Hepatocyte (in vitro differentiated cells): ENCODE measurements around the gene GPR153.

Source experiments
- EZH2 ChIP-seq: fragments of 200-600 bp; sonication (generic); IDR thresholded peaks from 2 replicates; pipeline ENCODE4 v1.6.1; 2016; ENCODE audit warnings: antibody characterized with exemption, mild to moderate bottlenecking, borderline replicate concordance
- EZH2phosphoT487 ChIP-seq: fragments of 200-600 bp; sonication (generic); IDR thresholded peaks from one replicate; pipeline ENCODE4 v1.6.1; 2018; ENCODE audit warnings: antibody characterized with exemption, mild to moderate bottlenecking, low read depth, moderate library complexity; ENCODE audit not compliant: unreplicated experiment, severe bottlenecking
- TF ChIP-seq, protein P1 (sequence below): fragments of 200-600 bp; sonication (generic); IDR thresholded peaks from 2 replicates; pipeline ENCODE4 v1.5.1; 2016; ENCODE audit warnings: antibody characterized with exemption, mild to moderate bottlenecking; ENCODE audit not compliant: poor library complexity

DNA sequence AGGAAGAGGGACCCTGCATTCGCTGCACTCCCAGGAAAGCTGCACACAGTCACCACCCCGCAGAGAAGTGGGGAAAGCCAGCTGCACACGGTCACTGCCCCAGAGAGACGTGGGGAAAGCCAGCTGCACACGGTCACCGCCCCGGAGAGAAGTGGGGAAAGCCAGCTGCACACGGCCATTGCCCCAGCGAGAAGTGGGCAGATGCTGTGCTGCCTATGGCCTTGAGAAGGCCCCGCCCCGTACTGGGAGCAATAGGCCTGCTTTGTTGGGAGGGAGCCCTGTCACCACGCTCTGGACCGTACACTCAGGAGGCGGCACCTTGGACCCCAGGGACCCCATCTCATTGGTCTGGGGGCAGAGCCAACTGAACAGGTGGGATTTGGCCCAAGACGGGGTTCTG, 4.3 kb upstream of the GPR153 start:
- TF ChIP-seq, protein P1, sequence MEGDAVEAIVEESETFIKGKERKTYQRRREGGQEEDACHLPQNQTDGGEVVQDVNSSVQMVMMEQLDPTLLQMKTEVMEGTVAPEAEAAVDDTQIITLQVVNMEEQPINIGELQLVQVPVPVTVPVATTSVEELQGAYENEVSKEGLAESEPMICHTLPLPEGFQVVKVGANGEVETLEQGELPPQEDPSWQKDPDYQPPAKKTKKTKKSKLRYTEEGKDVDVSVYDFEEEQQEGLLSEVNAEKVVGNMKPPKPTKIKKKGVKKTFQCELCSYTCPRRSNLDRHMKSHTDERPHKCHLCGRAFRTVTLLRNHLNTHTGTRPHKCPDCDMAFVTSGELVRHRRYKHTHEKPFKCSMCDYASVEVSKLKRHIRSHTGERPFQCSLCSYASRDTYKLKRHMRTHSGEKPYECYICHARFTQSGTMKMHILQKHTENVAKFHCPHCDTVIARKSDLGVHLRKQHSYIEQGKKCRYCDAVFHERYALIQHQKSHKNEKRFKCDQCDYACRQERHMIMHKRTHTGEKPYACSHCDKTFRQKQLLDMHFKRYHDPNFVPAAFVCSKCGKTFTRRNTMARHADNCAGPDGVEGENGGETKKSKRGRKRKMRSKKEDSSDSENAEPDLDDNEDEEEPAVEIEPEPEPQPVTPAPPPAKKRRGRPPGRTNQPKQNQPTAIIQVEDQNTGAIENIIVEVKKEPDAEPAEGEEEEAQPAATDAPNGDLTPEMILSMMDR: no peak
- no peak for TF ChIP-seq EZH2
- no peak for TF ChIP-seq EZH2phosphoT487
